Stimulated activated CD4-positive, alpha-beta T cell treated with anti-CD3 and anti-CD28 coated beads, Interleukin-4, amount 100 ng/mL, for 48 hours (primary cell): Measurements from ENCODE around the gene WNT3.
"Not testable (repeated sequence)": the region's sequence is repeated elsewhere in the genome, so short reads cannot be mapped to it uniquely, and the experiment has no call there.

Experiments
- DNase-seq, 2 donors: peaks; one replicate each; pipeline ENCODE4 v3.0.0-alpha.2; 2020; ENCODE audit warnings: low read depth in 2 of 2

Gene WNT3

GRCh38 chr17:46765453-46765852 lies 53.0 kb downstream of the WNT3 start:
- no peak for DNase-seq

GRCh38 chr17:46764709-46765401 lies 53.6 kb downstream of the WNT3 start:
- DNase-seq: no peak

GRCh38 chr17:46764000-46764708 lies 54.3 kb downstream of the WNT3 start:
- DNase-seq: no peak

- DNase-seq: no peak
Measured at GRCh38 chr17:46763416-46763815, 55.1 kb downstream of the WNT3 start.

- no peak for DNase-seq
Measured at GRCh38 chr17:46759141-46759540, 59.4 kb downstream of the WNT3 start.

- DNase-seq: no peak
Measured at GRCh38 chr17:46758614-46759013, 59.9 kb downstream of the WNT3 start.

- DNase-seq: not testable (repeated sequence)
Measured at GRCh38 chr17:46757588-46757987, 60.9 kb downstream of the WNT3 start.

- DNase-seq: no peak
Measured at GRCh38 chr17:46756861-46757260, 61.6 kb downstream of the WNT3 start.

- DNase-seq: no peak
Measured at GRCh38 chr17:46756081-46756735, 62.3 kb downstream of the WNT3 start.

- no peak for DNase-seq
Measured at GRCh38 chr17:46753776-46754175, 64.7 kb downstream of the WNT3 start.

GRCh38 chr17:46751425-46751824 lies 67.1 kb downstream of the WNT3 start:
- no peak for DNase-seq

- no peak for DNase-seq
Measured at GRCh38 chr17:46745376-46745775, 73.1 kb downstream of the WNT3 start.

GRCh38 chr17:46744441-46744840 lies 74.1 kb downstream of the WNT3 start:
- DNase-seq: no peak

GRCh38 chr17:46742565-46743270 lies 75.8 kb downstream of the WNT3 start:
- DNase-seq: no peak

- no peak for DNase-seq
Measured at GRCh38 chr17:46741122-46741730, 77.3 kb downstream of the WNT3 start.

GRCh38 chr17:46739982-46740381 lies 78.5 kb downstream of the WNT3 start:
- DNase-seq: no peak

GRCh38 chr17:46738544-46738943 lies 79.9 kb downstream of the WNT3 start:
- DNase-seq: no peak

GRCh38 chr17:46737326-46737725 lies 81.2 kb downstream of the WNT3 start:
- no peak for DNase-seq

- no peak for DNase-seq
Measured at GRCh38 chr17:46736100-46736499, 82.4 kb downstream of the WNT3 start.

GRCh38 chr17:46733837-46734475 lies 84.5 kb downstream of the WNT3 start:
- DNase-seq: no peak

GRCh38 chr17:46732754-46733398 lies 85.6 kb downstream of the WNT3 start:
- no peak for DNase-seq
